Esophagus (tissue), 2 donors: Measurements from ENCODE around the gene MEAF6. TPM values are rescaled to one million over a fixed set of nuclear protein-coding genes. Genes with fewer than 3 reads are reported as not detected.
A peak's percentile ranks its signal among the peaks of the same experiment; 100 is the strongest.

Experiments
- H3K27ac ChIP-seq, 2 donors: one replicate each; pipeline ENCODE4 v1.5.1; 2013; ENCODE audit warnings: low read depth in 2 of 2, mild to moderate bottlenecking in 2 of 2, inconsistent platforms in 1 of 2, low read length in 1 of 2, moderate library complexity in 1 of 2
- H3K27me3 ChIP-seq, 2 donors: one replicate each; pipeline ENCODE4 v1.6.1; 2013; ENCODE audit warnings: low read length in 2 of 2, control low read depth in 1 of 2, mild to moderate bottlenecking in 1 of 2; ENCODE audit not compliant: insufficient read depth in 2 of 2, control insufficient read depth in 1 of 2
- H3K36me3 ChIP-seq, 2 donors: one replicate each; pipeline ENCODE4 v1.6.1; 2013; ENCODE audit warnings: low read length in 1 of 2; ENCODE audit not compliant: control insufficient read depth in 2 of 2, insufficient read depth in 2 of 2
- H3K4me1 ChIP-seq, 2 donors: one replicate each; pipeline ENCODE4 v1.6.1; 2013; ENCODE audit warnings: low read length in 1 of 2; ENCODE audit not compliant: control insufficient read depth in 2 of 2, insufficient read depth in 2 of 2
- H3K4me3 ChIP-seq, 2 donors: one replicate each; pipeline ENCODE4 v1.5.1; 2013; ENCODE audit warnings: low read length in 2 of 2, mild to moderate bottlenecking in 2 of 2, low read depth in 1 of 2, moderate library complexity in 1 of 2
- H3K9me3 ChIP-seq, 2 donors: one replicate each; pipeline ENCODE4 v1.6.1; 2013; ENCODE audit warnings: mild to moderate bottlenecking in 2 of 2, low read depth in 1 of 2, low read length in 1 of 2, moderate library complexity in 1 of 2; ENCODE audit not compliant: control insufficient read depth in 2 of 2, insufficient read depth in 1 of 2
- WGBS, 2 donors: extraction: QIAGEN DNeasy Blood & Tissue Kit; methylation state at CpG; one replicate each; pipeline ENCODE4 v1.1.7; 2013; 5-methylcytosine and 5-hydroxymethylcytosine counted together
- polyA plus RNA-seq, 2 donors: library from polyadenylated mRNA; stranded (reverse); fragments of 200-250 nt; gene quantifications; one replicate each; pipeline ENCODE4 v1.2.3, GENCODE V29; 2013
- donor health status: healthy with polysubstance abuse.
- donor health status: Bipolar disorder and iron deficiency.

Gene MEAF6
- polyA plus RNA-seq, 2 donors, result 28.8 to 33.9 TPM

GRCh38 chr1:37468037-37468436 lies 46.5 kb downstream of the MEAF6 start:
- no peak overlapping the region for H3K27ac ChIP-seq
- no peaks in the 10 kb centered on the region for H3K27me3 ChIP-seq
- peaks cover 0 to 10% of the 10 kb centered on the region in 2 donors for H3K4me1 ChIP-seq
- no peaks in the 10 kb centered on the region for H3K36me3 ChIP-seq
- no peak overlapping the region for H3K4me3 ChIP-seq
- WGBS, 2 donors, result 84 to 85% methylated on average over 5 of the region's 5 CpGs
- no peaks in the 10 kb centered on the region for H3K9me3 ChIP-seq

GRCh38 chr1:37465593-37466517 lies 48.7 kb downstream of the MEAF6 start:
- Histone ChIP-seq H3K27ac (peak overlapping the region in 1 of 2 donors; percentile 27), H3K9me3 (no peaks in the 10 kb centered on the region), H3K27me3 (no peaks in the 10 kb centered on the region), H3K36me3 (no peaks in the 10 kb centered on the region), H3K4me3 (no peak overlapping the region), H3K4me1 (no peaks in the 10 kb centered on the region)
- WGBS, 2 donors, result 78 to 79% methylated on average over 6 of the region's 6 CpGs

GRCh38 chr1:37464443-37464842 lies 50.1 kb downstream of the MEAF6 start:
- Histone ChIP-seq H3K27ac (no peak overlapping the region), H3K4me3 (no peak overlapping the region), H3K27me3 (no peaks in the 10 kb centered on the region), H3K4me1 (no peaks in the 10 kb centered on the region), H3K9me3 (no peaks in the 10 kb centered on the region), H3K36me3 (no peaks in the 10 kb centered on the region)
- WGBS, 2 donors, result 73 to 82% methylated on average over 2 of the region's 2 CpGs

DNA sequence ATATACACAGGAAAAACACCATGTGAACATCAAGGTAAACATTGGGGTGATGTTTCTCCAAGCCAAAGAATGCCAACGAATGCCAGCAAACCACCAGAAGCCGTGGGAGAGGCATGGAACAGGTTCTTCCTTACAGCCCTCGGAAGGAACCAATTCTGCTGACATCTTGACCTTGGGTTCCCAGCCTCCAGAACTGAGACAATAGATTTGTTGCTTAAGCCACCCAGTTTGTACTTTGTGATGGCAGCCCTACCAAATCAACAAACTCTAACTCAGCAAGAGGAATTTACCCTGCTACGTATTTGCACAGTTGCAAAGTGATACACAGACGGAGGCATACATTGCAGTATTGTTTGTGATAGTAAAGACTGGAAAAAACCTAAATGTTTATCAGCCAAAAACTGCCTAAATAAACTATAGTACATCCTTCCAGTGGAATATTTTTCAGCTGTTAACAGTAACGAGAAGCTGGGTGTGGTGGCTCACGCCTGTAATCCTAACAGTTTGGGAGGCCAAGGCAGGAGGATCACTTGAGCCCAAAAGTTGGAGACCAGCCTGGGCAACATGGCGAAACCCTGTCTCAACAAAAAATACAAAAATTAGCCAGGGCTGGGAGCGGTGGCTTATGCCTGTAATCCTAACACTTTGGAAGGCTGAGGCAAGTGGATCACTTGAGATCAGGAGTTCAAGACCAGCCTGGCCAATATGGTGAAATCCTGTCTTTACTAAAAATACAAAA lies 52.7 kb downstream of the MEAF6 start:
- Histone ChIP-seq H3K9me3 (no peaks in the 10 kb centered on the region), H3K27ac (no peak overlapping the region), H3K27me3 (no peaks in the 10 kb centered on the region), H3K36me3 (no peaks in the 10 kb centered on the region), H3K4me3 (no peak overlapping the region), H3K4me1 (no peaks in the 10 kb centered on the region)
- 85 to 86% methylated on average over 9 of the region's 9 CpGs for WGBS, 2 donors

DNA sequence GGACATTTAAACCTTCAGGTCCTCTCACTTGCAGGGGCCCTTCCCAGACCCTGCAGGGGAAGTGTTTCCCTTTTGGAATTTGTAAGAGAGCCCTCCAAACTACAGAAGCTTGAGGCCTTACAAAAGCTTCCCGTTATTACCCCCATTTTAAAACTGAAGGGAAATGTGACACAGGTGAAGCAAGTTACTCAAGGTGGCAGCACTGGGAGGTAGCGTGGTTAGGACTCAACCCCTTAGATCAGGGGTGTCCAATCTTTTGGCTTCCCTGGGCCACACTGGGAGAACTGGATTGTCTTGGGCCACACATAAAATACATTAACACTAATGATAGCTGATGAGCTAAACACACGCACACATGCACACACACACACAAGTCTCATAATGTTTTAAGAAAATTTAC lies 56.0 kb downstream of the MEAF6 start:
- no peaks in the 10 kb centered on the region for H3K9me3 ChIP-seq
- H3K27me3 ChIP-seq, result no peaks in the 10 kb centered on the region
- no peak overlapping the region for H3K27ac ChIP-seq
- H3K4me1 ChIP-seq, result peaks cover 0 to 2% of the 10 kb centered on the region in 2 donors
- no peak overlapping the region for H3K4me3 ChIP-seq
- H3K36me3 ChIP-seq, result no peaks in the 10 kb centered on the region
- WGBS, 2 donors, result 77 to 81% methylated on average over 3 of the region's 3 CpGs

DNA sequence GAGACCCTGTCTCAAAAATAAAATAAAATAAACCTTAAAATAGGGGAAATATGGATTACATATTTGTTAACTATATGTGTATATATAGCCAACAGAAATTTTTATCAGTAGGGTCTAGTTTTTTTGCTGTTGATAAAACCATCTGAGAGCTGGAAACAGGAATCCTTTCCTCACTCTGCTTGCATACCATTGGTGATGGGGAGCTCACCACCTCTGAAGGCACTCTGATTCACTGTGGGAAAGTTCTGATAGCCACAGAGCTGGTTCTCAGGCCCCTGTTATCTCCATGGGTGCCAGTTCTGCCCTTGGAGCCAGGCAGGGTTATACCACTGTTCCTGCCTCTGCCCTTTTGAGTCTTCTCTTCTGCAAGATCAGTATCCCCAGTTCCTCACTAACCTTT lies 58.0 kb downstream of the MEAF6 start:
- no peak overlapping the region for H3K4me3 ChIP-seq

GRCh38 chr1:37455516-37455915 lies 59.0 kb downstream of the MEAF6 start:
- peaks cover 0 to 2% of the 10 kb centered on the region in 2 donors for H3K4me1 ChIP-seq
- WGBS, 2 donors, result 79 to 86% methylated on average over 10 of the region's 10 CpGs
- peak overlapping the region in 1 of 2 donors; percentile 26 for H3K27ac ChIP-seq
- no peaks in the 10 kb centered on the region for H3K27me3 ChIP-seq
- no peak overlapping the region for H3K4me3 ChIP-seq
- no peaks in the 10 kb centered on the region for H3K36me3 ChIP-seq
- H3K9me3 ChIP-seq, result no peaks in the 10 kb centered on the region

More for the DNA sequence above, 58.0 kb downstream of the MEAF6 start:
- H3K4me1 ChIP-seq, result peaks cover 0 to 2% of the 10 kb centered on the region in 2 donors
- H3K36me3 ChIP-seq, result no peaks in the 10 kb centered on the region
- no peak overlapping the region for H3K27ac ChIP-seq
- no peaks in the 10 kb centered on the region for H3K9me3 ChIP-seq
- H3K27me3 ChIP-seq, result no peaks in the 10 kb centered on the region

DNA sequence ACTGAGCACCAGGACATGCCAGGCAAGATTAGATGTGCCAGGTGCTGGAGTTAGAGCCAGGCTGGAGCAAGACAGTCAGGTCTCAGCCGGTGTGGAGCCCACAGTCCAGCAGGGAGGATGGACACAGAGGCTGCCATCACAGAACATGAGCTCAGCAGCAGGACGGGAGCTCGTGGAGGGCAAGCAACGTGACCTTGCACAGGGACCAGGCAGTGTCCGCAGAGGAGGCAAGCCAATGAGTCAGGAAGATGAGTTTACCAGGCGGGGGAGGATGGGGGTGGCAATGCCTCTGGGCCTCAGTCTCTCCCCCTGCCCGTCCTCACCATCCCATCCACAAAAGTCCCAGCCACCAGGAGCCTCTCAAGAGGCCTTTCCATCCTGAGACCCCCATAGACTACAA lies 60.9 kb downstream of the MEAF6 start:
- Histone ChIP-seq H3K4me3 (no peak overlapping the region), H3K9me3 (no peaks in the 10 kb centered on the region), H3K4me1 (peaks cover 0 to 2% of the 10 kb centered on the region in 2 donors), H3K27ac (no peak overlapping the region), H3K27me3 (no peaks in the 10 kb centered on the region), H3K36me3 (no peaks in the 10 kb centered on the region)
- WGBS, 2 donors, result 83 to 92% methylated on average over 6 to 7 of the region's 7 CpGs

DNA sequence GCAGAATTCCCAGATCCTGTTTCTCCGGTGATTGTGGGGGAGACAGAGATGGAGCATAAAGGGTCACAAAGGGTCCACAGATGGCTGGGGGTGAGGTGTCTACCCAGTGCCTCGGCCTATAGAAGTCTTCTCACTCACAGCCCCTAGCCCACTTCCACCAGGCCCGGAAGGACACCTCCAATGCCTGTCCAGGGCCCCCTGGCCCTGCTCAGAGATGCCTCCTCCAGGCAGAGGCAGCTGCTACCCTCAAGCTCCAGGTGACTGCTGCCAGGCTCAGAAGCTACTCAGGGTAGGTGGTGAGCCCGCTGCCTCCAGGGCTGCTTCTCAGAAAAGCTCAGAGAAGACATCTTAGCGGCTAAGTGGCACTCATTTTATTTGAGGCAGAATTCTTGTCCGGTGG lies 62.1 kb downstream of the MEAF6 start:
- Histone ChIP-seq H3K9me3 (no peaks in the 10 kb centered on the region), H3K4me1 (peaks cover 0 to 2% of the 10 kb centered on the region in 2 donors), H3K4me3 (no peak overlapping the region), H3K27me3 (no peaks in the 10 kb centered on the region), H3K27ac (no peak overlapping the region), H3K36me3 (no peaks in the 10 kb centered on the region)
- 66 to 77% methylated on average over 6 of the region's 6 CpGs for WGBS, 2 donors
